ENCODE data around the gene NFIC. TPM values are rescaled to one million over a fixed set of nuclear protein-coding genes. Genes with fewer than 3 reads are reported as not detected.
A peak's percentile ranks its signal among the peaks of the same experiment; 100 is the strongest.

The NFIC gene
- polyA plus RNA-seq, 1 of the 3 experiments (the other 2 are of a cell fraction) = 7.2 TPM

GRCh38 chr19:3360421-3361383 lies 5.7 kb upstream of the NFIC start:
- peak; percentile 95 for TF ChIP-seq MXI1 (IDR thresholded peaks at IDR 0.05; ENCODE audit: low read depth, low read length)
- TF ChIP-seq GABPA (IDR thresholded peaks at IDR 0.05; ENCODE audit: low read depth) = no peak
- TF ChIP-seq PBX3 (IDR thresholded peaks at IDR 0.05) = no peak
- TF ChIP-seq MAX (IDR thresholded peaks at IDR 0.05; ENCODE audit: low read depth) = peak; percentile 81; the same call in 1 of the 2 replicates
- TF ChIP-seq NRF1 (IDR thresholded peaks at IDR 0.05; ENCODE audit: low read depth, low read length) = peak; percentile 82
- peak; percentile 34; the same call in 1 of the 2 replicates for TF ChIP-seq SMC3 (IDR thresholded peaks at IDR 0.05; ENCODE audit: low read depth, low read length)
- TF ChIP-seq, protein P1, sequence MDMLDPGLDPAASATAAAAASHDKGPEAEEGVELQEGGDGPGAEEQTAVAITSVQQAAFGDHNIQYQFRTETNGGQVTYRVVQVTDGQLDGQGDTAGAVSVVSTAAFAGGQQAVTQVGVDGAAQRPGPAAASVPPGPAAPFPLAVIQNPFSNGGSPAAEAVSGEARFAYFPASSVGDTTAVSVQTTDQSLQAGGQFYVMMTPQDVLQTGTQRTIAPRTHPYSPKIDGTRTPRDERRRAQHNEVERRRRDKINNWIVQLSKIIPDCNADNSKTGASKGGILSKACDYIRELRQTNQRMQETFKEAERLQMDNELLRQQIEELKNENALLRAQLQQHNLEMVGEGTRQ (IDR thresholded peaks at IDR 0.05; ENCODE audit: borderline replicate concordance, low read depth, low read length) = no peak
- no peak for TF ChIP-seq FOSL2 (IDR thresholded peaks at IDR 0.05; ENCODE audit: borderline replicate concordance, low read depth)
- TF ChIP-seq, protein P2, sequence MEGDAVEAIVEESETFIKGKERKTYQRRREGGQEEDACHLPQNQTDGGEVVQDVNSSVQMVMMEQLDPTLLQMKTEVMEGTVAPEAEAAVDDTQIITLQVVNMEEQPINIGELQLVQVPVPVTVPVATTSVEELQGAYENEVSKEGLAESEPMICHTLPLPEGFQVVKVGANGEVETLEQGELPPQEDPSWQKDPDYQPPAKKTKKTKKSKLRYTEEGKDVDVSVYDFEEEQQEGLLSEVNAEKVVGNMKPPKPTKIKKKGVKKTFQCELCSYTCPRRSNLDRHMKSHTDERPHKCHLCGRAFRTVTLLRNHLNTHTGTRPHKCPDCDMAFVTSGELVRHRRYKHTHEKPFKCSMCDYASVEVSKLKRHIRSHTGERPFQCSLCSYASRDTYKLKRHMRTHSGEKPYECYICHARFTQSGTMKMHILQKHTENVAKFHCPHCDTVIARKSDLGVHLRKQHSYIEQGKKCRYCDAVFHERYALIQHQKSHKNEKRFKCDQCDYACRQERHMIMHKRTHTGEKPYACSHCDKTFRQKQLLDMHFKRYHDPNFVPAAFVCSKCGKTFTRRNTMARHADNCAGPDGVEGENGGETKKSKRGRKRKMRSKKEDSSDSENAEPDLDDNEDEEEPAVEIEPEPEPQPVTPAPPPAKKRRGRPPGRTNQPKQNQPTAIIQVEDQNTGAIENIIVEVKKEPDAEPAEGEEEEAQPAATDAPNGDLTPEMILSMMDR (IDR thresholded peaks at IDR 0.05) = peak; percentile 22; the same call in 1 of the 2 replicates
- no peak for TF ChIP-seq POLR2AphosphoS5 (IDR thresholded peaks at IDR 0.05; ENCODE audit: low read depth, low read length)
- no peak for TF ChIP-seq FOXM1 (IDR thresholded peaks at IDR 0.05; ENCODE audit: low read depth)
- peak; percentile 36; the same call in 1 of the 2 replicates for TF ChIP-seq RAD21 (IDR thresholded peaks at IDR 0.05; ENCODE audit: low read length)
- TF ChIP-seq RFX5 (IDR thresholded peaks at IDR 0.05; ENCODE audit: low read length) = no peak
- Histone ChIP-seq H3K27ac (ENCODE audit: low read depth in 2 of 2, low read length in 1 of 2) (peak overlapping the region; percentile 20 to 90; a peak in 3 of 4 replicates), H4K20me1 (ENCODE audit: insufficient read depth) (peaks cover 13% of the 10 kb centered on the region; the same call in 1 of the 2 replicates), H3K4me3 (ENCODE audit: low read depth in 2 of 2, low read length in 1 of 2) (peak overlapping the region; percentile 71 to 76), H3F3A (replicated peaks; ENCODE audit: insufficient read depth) (peaks cover 28% of the 10 kb centered on the region), H3K4me2 (peak overlapping the region; percentile 99), H3K27me3 (ENCODE audit: insufficient read depth) (no peaks in the 10 kb centered on the region), H3K9me3 (no peaks in the 10 kb centered on the region), H3K9ac (peak overlapping the region; percentile 39; the same call in 1 of the 2 replicates), H3K4me1 (ENCODE audit: control insufficient read depth in 1 of 2, insufficient read depth in 2 of 2, low read depth in 1 of 2, low read length in 1 of 2) (peaks cover 5 to 33% of the 10 kb centered on the region in 2 experiments; a peak in 2 of 4 replicates), H3K36me3 (replicated peaks in 1 of 2; ENCODE audit: control insufficient read depth in 1 of 2, insufficient read depth in 2 of 2, low read length in 1 of 2) (no peaks in the 10 kb centered on the region), H3K79me2 (ENCODE audit: insufficient read depth) (peaks cover 48% of the 10 kb centered on the region; the same call in 1 of the 2 replicates), H3K9me2 (no peaks in the 10 kb centered on the region), H2AFZ (ENCODE audit: low read depth) (0 out of 2 replicates have a peak overlapping the region, but pooled peaks have one; percentile 22)
- WGBS (ENCODE audit: low lambda C conversion rate) = 2% methylated on average over 45 of the region's 90 CpGs
- CTCF ChIA-PET = interaction anchor here (1.0 to 1.8 kb wide), 4 partner anchors 65 to 110 kb away, joined by 3 to 14 read pairs (median 6); no protein-coding TSS in a partner anchor
- POLR2A ChIA-PET = interaction anchor here (0.8 to 2.2 kb wide), 2 partner anchors 14 to 68 kb away, joined by 4 to 6 read pairs; no protein-coding TSS in a partner anchor
- peak; percentile 83 for DNase-seq

Measured in SK-N-SH (cell line).